ENCODE data around the gene EXOSC6.
"Not testable (repeated sequence)": the region's sequence is repeated elsewhere in the genome, so short reads cannot be mapped to it uniquely, and the experiment has no call there.

Gene EXOSC6

GRCh38 chr16:70267516-70267915, 15.8 kb upstream of the EXOSC6 start:
- peak; percentile 72 for DNase-seq (ENCODE audit: low read depth)
- H3K4me3 ChIP-seq (replicated peaks; ENCODE audit: low read depth, low read length), result no peak overlapping the region
- TF ChIP-seq CTCF (IDR thresholded peaks at IDR 0.05; ENCODE audit: low read length, missing control alignments), result peak; percentile 73

- not testable (repeated sequence) for H3K4me3 ChIP-seq (replicated peaks; ENCODE audit: low read depth, low read length); DNase-seq (ENCODE audit: low read depth)
These were observed 8.2 kb upstream of the EXOSC6 start for GRCh38 chr16:70259903-70260302.

DNA sequence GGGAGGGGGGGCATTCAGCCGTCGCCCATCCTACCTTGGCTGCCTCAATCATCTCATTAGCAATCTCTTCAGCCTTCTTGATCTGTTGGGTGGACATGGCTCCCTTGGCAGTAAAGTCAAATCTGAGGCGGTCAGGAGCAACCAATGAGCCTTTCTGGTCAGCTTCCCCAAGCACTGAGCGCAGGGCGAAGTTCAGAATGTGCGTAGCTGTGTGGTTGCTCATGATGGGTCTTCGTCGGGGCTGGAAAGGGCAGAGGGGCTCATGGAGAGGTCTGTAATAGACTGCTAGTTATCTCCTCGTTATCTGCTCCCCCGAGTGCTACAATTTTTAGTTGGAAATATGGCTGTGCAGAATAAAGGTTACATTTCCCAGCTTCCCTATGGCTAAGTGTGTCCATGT, 7.2 kb upstream of the EXOSC6 start:
- DNase-seq (ENCODE audit: low read depth), result no peak
- H3K4me3 ChIP-seq (replicated peaks; ENCODE audit: low read depth, low read length), result no peak overlapping the region
- TF ChIP-seq CTCF (IDR thresholded peaks at IDR 0.05; ENCODE audit: low read length, missing control alignments), result no peak

GRCh38 chr16:70258065-70258464, 6.3 kb upstream of the EXOSC6 start:
- DNase-seq (ENCODE audit: low read depth), result no peak
- no peak for TF ChIP-seq CTCF (IDR thresholded peaks at IDR 0.05; ENCODE audit: low read length, missing control alignments)
- H3K4me3 ChIP-seq (replicated peaks; ENCODE audit: low read depth, low read length), result no peak overlapping the region

DNA sequence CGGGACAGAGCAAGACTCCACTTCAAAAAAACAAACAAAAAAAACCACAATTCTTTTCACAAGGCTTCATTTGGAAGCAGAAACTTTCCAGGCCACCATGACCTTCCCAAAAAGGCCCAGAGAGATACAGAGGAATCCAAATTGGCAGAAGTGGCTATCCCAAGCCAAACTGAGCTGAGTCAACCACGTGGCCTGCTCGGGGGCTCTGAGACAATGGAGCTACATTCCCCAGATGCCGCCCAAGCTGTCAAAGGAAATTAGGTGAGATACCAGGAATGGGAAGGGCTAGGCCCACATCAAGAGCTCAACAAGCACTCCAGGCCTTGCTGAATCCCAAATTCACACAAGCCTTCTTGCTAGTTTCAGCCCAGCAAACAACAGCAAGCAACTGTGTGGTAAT, 5.7 kb upstream of the EXOSC6 start:
- TF ChIP-seq CTCF (IDR thresholded peaks at IDR 0.05; ENCODE audit: low read length, missing control alignments), result no peak
- no peak overlapping the region for H3K4me3 ChIP-seq (replicated peaks; ENCODE audit: low read depth, low read length)

DNA sequence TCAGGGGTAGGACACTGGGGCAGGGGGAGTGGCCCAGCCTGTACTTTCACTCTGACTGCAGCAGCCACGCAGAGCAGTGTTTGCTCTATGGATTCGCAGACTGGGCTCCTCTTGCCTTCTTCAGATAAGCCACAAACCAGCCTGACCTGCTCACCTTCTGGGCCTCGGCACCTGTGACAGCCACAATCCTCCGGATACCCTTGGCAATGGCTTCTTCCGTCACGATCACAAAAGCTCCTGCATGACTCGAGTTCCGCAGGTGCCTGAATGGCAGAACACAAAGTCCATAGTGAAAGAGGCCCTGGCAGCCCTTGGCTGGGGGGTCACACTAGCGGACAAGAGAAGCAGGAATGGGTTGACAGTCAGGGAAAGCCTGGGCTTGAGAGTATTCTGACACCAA, 3.8 kb upstream of the EXOSC6 start:
- no peak for TF ChIP-seq CTCF (IDR thresholded peaks at IDR 0.05; ENCODE audit: low read length, missing control alignments)

More for the DNA sequence above, 5.7 kb upstream of the EXOSC6 start:
- peak; percentile 25 for DNase-seq (ENCODE audit: low read depth)

DNA sequence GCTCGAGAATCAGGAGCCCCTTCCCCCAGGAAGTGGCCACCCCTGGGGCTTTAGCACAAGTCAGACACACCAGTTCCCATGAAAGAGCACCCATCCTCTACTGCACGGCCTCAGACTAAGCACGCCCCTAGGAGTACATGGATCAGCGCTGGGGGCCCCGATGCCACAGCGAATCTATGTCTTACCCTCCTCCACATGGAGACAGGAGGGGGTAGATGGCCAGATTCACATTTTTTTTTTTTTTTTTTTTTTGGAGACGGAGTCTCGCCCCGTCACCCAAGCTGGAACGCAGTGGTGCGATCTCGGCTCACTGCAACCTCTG, 3.2 kb upstream of the EXOSC6 start:
- no peak for TF ChIP-seq CTCF (IDR thresholded peaks at IDR 0.05; ENCODE audit: low read length, missing control alignments)
- DNase-seq (ENCODE audit: low read depth), result no peak
- H3K4me3 ChIP-seq (replicated peaks; ENCODE audit: low read depth, low read length), result no peak overlapping the region

More for the DNA sequence above, 3.8 kb upstream of the EXOSC6 start:
- no peak for DNase-seq (ENCODE audit: low read depth)
- H3K4me3 ChIP-seq (replicated peaks; ENCODE audit: low read depth, low read length), result no peak overlapping the region
